AG09319 (cell line): Measurements from ENCODE around the gene MCC.
A peak's percentile ranks its signal among the peaks of the same experiment; 100 is the strongest.

ENCODE experiments used
- DNase-seq: peaks from one replicate; pipeline ENCODE4 v3.0.0-alpha.2; 2010; ENCODE audit warnings: low read depth; ENCODE audit errors: extremely low read depth
- CTCF ChIP-seq: IDR thresholded peaks from 2 replicates; pipeline ENCODE4 v1.5.1; 2011; ENCODE audit warnings: low read depth, mild to moderate bottlenecking, inconsistent platforms, low read length, moderate library complexity

MCC gene

GRCh38 chr5:113040672-113041260 lies 447.5 kb downstream of the MCC start:
- TF ChIP-seq CTCF, result no peak
- DNase-seq, result no peak

- no peak for DNase-seq
- TF ChIP-seq CTCF, result no peak
Measured at GRCh38 chr5:113039934-113040285, 448.3 kb downstream of the MCC start.

- no peak for TF ChIP-seq CTCF
- no peak for DNase-seq
Measured at GRCh38 chr5:113039229-113039933, 448.9 kb downstream of the MCC start.

DNA sequence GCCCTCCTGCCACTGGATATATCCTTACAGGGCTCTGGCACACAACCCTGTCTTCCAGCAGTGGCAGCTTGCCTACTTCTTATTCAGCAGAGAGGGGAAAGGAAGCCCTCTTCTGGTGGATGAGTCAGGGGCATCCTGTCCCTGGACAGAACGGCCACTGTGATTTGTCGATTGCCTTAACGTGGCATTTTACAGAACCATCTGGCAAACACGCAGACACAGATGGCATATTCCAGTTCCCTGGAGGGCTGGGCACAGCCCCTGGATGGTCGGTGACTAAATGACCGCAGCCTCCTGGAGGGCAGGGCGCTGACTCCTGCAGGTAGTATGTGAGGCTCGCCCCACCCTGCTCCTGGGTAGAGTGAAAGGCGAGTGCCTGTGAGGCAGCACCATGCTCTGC lies 449.5 kb downstream of the MCC start:
- no peak for DNase-seq
- peak; percentile 5 for TF ChIP-seq CTCF

DNA sequence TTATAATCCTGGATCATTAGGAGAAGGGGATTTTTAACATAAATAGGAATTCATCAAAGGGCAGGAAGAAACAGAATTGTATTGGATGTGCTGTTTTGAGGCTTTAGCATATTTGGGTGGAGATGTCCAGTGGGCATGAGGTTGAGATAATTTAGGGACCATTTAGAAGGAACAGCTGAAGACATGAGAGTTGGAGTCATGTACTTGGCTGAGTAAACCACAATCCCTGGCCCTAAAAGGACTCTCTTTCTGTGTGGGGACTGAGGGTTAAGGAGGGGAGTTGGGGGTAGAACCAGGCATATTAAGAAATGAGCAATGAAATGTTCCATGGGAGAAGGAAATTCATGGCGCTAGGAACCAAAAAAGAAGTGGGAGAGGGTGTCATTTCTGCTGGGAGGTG lies 450.1 kb downstream of the MCC start:
- TF ChIP-seq CTCF, result no peak
- no peak for DNase-seq

GRCh38 chr5:113036826-113037225 lies 451.4 kb downstream of the MCC start:
- TF ChIP-seq CTCF, result no peak
- no peak for DNase-seq

DNA sequence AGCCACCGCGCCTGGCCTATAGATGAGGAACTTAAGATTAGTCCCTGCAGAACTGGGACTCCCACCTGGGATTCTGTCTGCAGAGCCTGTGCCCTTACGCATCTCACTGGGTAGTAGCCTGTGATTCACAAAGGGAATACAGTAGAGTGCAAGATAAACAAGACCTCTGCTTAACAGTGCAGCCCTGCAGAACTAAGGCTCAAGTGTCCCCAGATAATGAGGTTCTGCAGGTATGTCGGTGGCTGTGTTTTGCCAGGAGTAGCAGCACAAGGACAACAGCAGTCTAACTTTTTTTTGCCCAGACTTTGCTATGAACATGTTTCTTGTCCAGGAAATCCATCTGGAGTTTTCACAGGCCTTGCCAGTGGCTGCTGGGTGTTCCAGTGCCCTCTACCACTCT lies 451.9 kb downstream of the MCC start:
- no peak for TF ChIP-seq CTCF
- no peak for DNase-seq
